HEK293 (cell line): Measurements from ENCODE around the gene LIN9.

Experiments used
- CTCF ChIP-seq: fragments of 450-650 bp; formaldehyde crosslinking; IDR thresholded peaks from 2 replicates; pipeline ENCODE4 v1.5.1; 2016; ENCODE audit warnings: missing biosample characterization, missing genetic modification characterization
- GLI2 ChIP-seq: fragments of 450-650 bp; formaldehyde crosslinking; IDR thresholded peaks from 2 replicates; pipeline ENCODE4; 2017; ENCODE audit warnings: missing biosample characterization, missing genetic modification characterization, low read depth, borderline replicate concordance
- HOXD13 ChIP-seq: sonication (generic); formaldehyde crosslinking; IDR thresholded peaks from 2 replicates; pipeline ENCODE4 v1.8.0; 2022; ENCODE audit warnings: missing genetic modification reagents, borderline replicate concordance
- MYNN ChIP-seq: fragments of 450-650 bp; formaldehyde crosslinking; IDR thresholded peaks from 2 replicates; pipeline ENCODE4 v1.5.1; 2016; ENCODE audit warnings: missing biosample characterization, missing genetic modification characterization, borderline replicate concordance
- TCF7L2 ChIP-seq: IDR thresholded peaks from 2 replicates; pipeline ENCODE4 v1.6.1; 2011; ENCODE audit warnings: low read depth, mild to moderate bottlenecking, inconsistent platforms, low read length, moderate library complexity, borderline replicate concordance
- ZNF133 ChIP-seq: fragments of 450-650 bp; formaldehyde crosslinking; IDR thresholded peaks from 2 replicates; pipeline ENCODE4 v1.5.1; 2016; ENCODE audit warnings: missing biosample characterization, missing genetic modification characterization
- ZNF335 ChIP-seq: fragments of 450-650 bp; formaldehyde crosslinking; conservative IDR thresholded peaks from 2 replicates; pipeline ENCODE4 v1.5.1; 2016; ENCODE audit warnings: missing biosample characterization, missing genetic modification characterization
- ZNF341 ChIP-seq: fragments of 450-650 bp; formaldehyde crosslinking; IDR thresholded peaks from 2 replicates; pipeline ENCODE4; 2016; ENCODE audit warnings: low read depth, missing biosample characterization, missing genetic modification characterization
- ZNF701 ChIP-seq: fragments of 450-650 bp; formaldehyde crosslinking; IDR thresholded peaks from 2 replicates; pipeline ENCODE4 v1.5.1; 2016; ENCODE audit warnings: missing biosample characterization, missing genetic modification characterization
- TF ChIP-seq, protein P1 (sequence below): fragments of 450-650 bp; formaldehyde crosslinking; IDR thresholded peaks from 2 replicates; pipeline ENCODE4 v1.5.1; 2016; ENCODE audit warnings: missing biosample characterization, missing genetic modification characterization
- TF ChIP-seq, protein P2 (sequence below): fragments of 450-650 bp; formaldehyde crosslinking; IDR thresholded peaks from 2 replicates; pipeline ENCODE4 v1.5.1; 2016; ENCODE audit warnings: missing biosample characterization, missing genetic modification characterization
- TF ChIP-seq, protein P3 (sequence below): fragments of 450-650 bp; IDR thresholded peaks from 2 replicates; pipeline ENCODE4 v1.5.1; 2018; ENCODE audit warnings: missing biosample characterization, missing genetic modification characterization
- TF ChIP-seq, protein P4 (sequence below): fragments of 450-650 bp; formaldehyde crosslinking; conservative IDR thresholded peaks from 2 replicates; pipeline ENCODE4 v1.5.1; 2016; ENCODE audit warnings: low read depth, missing biosample characterization, missing genetic modification characterization
- TF ChIP-seq, protein P5 (sequence below): fragments of 450-650 bp; formaldehyde crosslinking; IDR thresholded peaks from 2 replicates; pipeline ENCODE4 v1.5.1; 2016; ENCODE audit warnings: missing biosample characterization, missing genetic modification characterization, low read depth

- TF ChIP-seq GLI2 (tag by site-specific recombination) (no peak), TCF7L2 (no peak), ZNF341 (no peak), HOXD13 (CRISPR knock-in tag) (no peak), ZNF335 (tag by site-specific recombination) (no peak), CTCF (tag by site-specific recombination) (no peak), ZNF701 (no peak), MYNN (tag by site-specific recombination) (no peak), ZNF133 (no peak)
- TF ChIP-seq, protein P1, sequence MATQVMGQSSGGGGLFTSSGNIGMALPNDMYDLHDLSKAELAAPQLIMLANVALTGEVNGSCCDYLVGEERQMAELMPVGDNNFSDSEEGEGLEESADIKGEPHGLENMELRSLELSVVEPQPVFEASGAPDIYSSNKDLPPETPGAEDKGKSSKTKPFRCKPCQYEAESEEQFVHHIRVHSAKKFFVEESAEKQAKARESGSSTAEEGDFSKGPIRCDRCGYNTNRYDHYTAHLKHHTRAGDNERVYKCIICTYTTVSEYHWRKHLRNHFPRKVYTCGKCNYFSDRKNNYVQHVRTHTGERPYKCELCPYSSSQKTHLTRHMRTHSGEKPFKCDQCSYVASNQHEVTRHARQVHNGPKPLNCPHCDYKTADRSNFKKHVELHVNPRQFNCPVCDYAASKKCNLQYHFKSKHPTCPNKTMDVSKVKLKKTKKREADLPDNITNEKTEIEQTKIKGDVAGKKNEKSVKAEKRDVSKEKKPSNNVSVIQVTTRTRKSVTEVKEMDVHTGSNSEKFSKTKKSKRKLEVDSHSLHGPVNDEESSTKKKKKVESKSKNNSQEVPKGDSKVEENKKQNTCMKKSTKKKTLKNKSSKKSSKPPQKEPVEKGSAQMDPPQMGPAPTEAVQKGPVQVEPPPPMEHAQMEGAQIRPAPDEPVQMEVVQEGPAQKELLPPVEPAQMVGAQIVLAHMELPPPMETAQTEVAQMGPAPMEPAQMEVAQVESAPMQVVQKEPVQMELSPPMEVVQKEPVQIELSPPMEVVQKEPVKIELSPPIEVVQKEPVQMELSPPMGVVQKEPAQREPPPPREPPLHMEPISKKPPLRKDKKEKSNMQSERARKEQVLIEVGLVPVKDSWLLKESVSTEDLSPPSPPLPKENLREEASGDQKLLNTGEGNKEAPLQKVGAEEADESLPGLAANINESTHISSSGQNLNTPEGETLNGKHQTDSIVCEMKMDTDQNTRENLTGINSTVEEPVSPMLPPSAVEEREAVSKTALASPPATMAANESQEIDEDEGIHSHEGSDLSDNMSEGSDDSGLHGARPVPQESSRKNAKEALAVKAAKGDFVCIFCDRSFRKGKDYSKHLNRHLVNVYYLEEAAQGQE (tag by site-specific recombination): no peak
- TF ChIP-seq, protein P2, sequence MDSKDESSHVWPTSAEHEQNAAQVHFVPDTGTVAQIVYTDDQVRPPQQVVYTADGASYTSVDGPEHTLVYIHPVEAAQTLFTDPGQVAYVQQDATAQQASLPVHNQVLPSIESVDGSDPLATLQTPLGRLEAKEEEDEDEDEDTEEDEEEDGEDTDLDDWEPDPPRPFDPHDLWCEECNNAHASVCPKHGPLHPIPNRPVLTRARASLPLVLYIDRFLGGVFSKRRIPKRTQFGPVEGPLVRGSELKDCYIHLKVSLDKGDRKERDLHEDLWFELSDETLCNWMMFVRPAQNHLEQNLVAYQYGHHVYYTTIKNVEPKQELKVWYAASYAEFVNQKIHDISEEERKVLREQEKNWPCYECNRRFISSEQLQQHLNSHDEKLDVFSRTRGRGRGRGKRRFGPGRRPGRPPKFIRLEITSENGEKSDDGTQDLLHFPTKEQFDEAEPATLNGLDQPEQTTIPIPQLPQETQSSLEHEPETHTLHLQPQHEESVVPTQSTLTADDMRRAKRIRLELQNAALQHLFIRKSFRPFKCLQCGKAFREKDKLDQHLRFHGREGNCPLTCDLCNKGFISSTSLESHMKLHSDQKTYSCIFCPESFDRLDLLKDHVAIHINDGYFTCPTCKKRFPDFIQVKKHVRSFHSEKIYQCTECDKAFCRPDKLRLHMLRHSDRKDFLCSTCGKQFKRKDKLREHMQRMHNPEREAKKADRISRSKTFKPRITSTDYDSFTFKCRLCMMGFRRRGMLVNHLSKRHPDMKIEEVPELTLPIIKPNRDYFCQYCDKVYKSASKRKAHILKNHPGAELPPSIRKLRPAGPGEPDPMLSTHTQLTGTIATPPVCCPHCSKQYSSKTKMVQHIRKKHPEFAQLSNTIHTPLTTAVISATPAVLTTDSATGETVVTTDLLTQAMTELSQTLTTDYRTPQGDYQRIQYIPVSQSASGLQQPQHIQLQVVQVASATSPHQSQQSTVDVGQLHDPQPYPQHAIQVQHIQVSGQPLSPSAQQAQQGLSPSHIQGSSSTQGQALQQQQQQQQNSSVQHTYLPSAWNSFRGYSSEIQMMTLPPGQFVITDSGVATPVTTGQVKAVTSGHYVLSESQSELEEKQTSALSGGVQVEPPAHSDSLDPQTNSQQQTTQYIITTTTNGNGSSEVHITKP (tag by site-specific recombination): 0 out of 2 replicates have a peak, but pooled peaks have one; percentile 17
- TF ChIP-seq, protein P3, sequence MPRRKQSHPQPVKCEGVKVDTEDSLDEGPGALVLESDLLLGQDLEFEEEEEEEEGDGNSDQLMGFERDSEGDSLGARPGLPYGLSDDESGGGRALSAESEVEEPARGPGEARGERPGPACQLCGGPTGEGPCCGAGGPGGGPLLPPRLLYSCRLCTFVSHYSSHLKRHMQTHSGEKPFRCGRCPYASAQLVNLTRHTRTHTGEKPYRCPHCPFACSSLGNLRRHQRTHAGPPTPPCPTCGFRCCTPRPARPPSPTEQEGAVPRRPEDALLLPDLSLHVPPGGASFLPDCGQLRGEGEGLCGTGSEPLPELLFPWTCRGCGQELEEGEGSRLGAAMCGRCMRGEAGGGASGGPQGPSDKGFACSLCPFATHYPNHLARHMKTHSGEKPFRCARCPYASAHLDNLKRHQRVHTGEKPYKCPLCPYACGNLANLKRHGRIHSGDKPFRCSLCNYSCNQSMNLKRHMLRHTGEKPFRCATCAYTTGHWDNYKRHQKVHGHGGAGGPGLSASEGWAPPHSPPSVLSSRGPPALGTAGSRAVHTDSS: peak; percentile 89
- TF ChIP-seq, protein P4, sequence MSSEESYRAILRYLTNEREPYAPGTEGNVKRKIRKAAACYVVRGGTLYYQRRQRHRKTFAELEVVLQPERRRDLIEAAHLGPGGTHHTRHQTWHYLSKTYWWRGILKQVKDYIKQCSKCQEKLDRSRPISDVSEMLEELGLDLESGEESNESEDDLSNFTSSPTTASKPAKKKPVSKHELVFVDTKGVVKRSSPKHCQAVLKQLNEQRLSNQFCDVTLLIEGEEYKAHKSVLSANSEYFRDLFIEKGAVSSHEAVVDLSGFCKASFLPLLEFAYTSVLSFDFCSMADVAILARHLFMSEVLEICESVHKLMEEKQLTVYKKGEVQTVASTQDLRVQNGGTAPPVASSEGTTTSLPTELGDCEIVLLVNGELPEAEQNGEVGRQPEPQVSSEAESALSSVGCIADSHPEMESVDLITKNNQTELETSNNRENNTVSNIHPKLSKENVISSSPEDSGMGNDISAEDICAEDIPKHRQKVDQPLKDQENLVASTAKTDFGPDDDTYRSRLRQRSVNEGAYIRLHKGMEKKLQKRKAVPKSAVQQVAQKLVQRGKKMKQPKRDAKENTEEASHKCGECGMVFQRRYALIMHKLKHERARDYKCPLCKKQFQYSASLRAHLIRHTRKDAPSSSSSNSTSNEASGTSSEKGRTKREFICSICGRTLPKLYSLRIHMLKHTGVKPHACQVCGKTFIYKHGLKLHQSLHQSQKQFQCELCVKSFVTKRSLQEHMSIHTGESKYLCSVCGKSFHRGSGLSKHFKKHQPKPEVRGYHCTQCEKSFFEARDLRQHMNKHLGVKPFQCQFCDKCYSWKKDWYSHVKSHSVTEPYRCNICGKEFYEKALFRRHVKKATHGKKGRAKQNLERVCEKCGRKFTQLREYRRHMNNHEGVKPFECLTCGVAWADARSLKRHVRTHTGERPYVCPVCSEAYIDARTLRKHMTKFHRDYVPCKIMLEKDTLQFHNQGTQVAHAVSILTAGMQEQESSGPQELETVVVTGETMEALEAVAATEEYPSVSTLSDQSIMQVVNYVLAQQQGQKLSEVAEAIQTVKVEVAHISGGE (tag by site-specific recombination): no peak
- TF ChIP-seq, protein P5, sequence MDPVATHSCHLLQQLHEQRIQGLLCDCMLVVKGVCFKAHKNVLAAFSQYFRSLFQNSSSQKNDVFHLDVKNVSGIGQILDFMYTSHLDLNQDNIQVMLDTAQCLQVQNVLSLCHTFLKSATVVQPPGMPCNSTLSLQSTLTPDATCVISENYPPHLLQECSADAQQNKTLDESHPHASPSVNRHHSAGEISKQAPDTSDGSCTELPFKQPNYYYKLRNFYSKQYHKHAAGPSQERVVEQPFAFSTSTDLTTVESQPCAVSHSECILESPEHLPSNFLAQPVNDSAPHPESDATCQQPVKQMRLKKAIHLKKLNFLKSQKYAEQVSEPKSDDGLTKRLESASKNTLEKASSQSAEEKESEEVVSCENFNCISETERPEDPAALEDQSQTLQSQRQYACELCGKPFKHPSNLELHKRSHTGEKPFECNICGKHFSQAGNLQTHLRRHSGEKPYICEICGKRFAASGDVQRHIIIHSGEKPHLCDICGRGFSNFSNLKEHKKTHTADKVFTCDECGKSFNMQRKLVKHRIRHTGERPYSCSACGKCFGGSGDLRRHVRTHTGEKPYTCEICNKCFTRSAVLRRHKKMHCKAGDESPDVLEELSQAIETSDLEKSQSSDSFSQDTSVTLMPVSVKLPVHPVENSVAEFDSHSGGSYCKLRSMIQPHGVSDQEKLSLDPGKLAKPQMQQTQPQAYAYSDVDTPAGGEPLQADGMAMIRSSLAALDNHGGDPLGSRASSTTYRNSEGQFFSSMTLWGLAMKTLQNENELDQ: no peak
These were observed 109.0 kb downstream of the LIN9 start for GRCh38 chr1:226199971-226200370.
